GM21423 (cell line): Measurements from ENCODE around the gene IGF1R.
A peak's percentile ranks its signal among the peaks of the same experiment; 100 is the strongest.

ENCODE experiments used
- ATAC-seq: cut with Tn5 transposase; IDR thresholded peaks from one replicate; pipeline ENCODE4 v1.9.1; 2021; ENCODE audit warnings: mild to moderate bottlenecking, moderate library complexity; ENCODE audit not compliant: unreplicated experiment

IGF1R gene

DNA sequence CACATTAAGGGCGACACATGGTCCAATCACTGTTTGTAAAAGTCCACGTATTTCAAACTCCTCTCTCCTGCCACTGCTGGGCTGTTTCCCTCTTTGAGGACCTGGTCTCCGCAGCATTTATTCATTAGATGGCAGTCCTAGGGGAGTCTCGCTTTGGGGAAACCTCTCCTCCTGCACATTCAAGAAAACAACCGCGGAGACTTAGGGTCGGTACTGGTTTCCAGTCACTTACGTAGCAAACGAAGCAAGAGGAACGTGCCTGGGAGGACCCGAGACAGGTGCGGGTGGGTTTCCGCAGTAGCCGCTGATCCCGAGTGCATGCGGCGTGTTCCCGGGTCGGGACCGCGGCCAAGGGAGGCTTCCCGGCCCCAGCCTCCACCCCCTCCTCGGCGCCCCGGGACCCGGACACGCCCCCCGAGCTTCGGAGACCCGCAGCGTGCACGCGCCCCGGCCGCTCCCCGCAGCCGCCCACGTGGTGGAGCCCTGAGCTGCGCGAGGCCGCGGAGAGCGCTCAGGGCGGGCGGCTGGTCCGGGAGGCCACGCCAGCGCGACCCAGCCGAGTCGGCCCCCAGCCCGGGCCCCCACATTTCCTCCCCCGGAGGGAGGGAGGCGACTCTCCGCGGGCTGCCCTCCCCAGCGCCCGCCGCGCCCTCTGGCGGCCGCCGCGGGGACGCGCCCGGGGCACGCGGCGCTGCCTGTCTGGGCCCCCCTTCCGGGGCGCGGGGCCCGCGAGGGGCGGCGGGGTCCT, 1.1 kb upstream of the IGF1R start:
- peak; percentile 50 for ATAC-seq

DNA sequence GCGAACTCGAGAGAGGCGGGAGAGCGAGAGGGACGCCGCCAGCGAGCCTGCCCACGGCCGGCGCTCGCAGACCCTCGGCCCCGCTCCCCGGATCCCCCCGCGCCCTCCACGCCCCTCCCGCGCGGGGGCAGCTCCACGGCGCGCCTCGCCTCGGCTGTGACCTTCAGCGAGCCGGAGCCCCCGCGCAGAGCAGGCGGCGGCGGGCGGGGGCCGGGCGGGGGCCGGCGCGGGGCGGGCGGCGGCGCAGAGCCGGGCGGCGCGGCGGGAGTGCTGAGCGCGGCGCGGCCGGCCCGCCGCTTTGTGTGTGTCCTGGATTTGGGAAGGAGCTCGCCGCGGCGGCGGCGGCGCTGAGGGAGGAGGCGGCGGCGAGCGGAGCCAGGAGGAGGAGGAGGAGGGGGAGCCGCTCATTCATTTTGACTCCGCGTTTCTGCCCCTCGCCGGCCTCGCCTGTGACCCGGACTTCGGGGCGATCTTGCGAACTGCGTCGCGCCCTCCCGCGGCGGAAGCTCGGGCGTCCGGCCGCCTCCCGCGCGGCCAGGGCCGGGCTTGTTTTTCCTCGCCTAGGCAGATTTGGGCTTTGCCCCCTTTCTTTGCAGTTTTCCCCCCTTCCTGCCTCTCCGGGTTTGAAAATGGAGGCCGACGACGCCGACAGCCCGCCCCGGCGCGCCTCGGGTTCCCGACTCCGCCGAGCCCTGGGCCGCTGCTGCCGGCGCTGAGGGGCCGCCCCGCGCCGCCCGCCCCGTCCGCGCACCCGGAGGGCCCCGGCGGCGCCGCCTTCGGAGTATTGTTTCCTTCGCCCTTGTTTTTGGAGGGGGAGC, 524 bp downstream of the IGF1R start:
- peak; percentile 17 for ATAC-seq

- ATAC-seq, result no peak
Observed at GRCh38 chr15:98649472-98650416, 1.4 kb downstream of the IGF1R start.

- no peak for ATAC-seq
Observed at GRCh38 chr15:98650417-98651035, 2.2 kb downstream of the IGF1R start.

DNA sequence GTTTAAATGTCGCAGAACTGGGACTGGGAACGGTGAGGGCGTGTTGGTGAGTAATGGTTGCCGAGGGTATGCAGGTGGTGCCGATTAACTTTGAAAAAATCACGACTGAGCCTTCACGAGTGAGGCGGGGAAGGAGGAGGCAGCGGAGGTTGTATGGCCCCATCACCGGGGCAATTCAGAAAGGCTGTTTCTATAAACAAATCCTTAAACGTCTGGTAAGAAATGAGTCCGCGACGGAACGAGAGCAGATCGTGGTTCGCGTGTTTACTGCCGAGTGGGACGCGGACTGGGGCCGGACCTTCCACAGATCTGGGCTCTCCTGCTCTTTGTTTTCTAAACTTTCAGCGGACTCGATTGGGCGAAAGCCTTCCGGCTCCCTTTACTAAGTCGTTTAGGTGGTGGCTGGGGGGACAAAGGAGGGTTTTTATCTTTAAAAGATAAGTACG, 2.7 kb downstream of the IGF1R start:
- no peak for ATAC-seq

GRCh38 chr15:98651581-98652220, 3.4 kb downstream of the IGF1R start:
- no peak for ATAC-seq

DNA sequence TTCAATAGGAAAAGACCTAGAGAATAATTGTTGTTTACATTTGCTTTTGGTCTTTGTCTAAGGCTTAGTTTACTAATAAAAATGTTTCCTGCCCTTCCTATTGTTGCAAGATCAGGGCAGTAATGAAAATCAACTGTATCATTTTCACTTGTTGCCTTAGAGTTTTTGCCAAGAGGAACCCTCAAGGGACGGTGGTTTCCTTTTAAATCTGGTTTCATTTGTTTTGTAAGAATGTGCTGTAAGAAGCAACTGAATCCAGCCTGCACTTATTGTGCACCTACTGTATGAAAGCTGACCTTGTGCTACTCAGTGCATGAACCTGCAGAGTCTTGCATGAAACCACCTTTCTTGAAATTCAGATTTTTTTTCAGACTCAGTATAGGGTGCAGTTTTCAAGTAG, 5.3 kb downstream of the IGF1R start:
- ATAC-seq, result no peak

GRCh38 chr15:98654790-98655360, 6.5 kb downstream of the IGF1R start:
- ATAC-seq, result no peak

DNA sequence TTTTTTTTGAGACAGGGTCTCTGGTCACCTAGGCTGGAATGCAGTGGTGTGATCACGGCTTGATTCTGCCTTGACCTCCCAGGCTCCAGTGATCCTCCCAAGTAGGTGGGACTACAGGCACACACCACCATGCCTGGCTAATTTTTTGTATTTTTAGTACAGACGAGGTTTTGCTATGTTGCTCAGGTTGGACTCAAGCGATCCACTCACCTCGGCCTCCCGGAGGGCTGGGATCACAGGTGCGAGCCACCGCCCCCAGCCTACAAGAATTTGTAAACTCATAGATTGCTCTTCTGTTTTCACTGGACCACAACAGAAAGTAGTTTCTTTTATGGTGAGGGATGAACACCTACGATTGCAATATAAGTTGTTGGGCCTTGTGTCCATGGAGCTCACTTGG, 7.4 kb downstream of the IGF1R start:
- ATAC-seq, result no peak

DNA sequence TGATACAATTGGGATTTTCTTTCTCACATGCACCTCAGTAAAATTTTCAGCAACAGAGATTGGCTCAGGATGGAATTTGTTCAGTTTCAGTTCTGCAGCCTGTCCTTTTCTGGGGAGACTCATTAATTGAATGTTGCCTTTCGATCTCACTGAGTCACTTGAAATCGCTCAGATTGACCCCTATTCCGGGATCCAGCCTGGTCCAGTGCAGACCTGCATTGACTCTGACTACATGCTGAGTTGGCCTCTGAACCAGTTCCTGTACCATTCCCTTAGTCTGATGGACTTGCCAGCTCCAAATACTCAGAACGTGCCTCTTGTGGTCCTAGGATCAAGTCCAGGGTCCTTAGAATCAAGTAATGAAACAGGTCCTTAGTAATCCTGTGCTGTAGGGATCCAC, 9.4 kb downstream of the IGF1R start:
- no peak for ATAC-seq

DNA sequence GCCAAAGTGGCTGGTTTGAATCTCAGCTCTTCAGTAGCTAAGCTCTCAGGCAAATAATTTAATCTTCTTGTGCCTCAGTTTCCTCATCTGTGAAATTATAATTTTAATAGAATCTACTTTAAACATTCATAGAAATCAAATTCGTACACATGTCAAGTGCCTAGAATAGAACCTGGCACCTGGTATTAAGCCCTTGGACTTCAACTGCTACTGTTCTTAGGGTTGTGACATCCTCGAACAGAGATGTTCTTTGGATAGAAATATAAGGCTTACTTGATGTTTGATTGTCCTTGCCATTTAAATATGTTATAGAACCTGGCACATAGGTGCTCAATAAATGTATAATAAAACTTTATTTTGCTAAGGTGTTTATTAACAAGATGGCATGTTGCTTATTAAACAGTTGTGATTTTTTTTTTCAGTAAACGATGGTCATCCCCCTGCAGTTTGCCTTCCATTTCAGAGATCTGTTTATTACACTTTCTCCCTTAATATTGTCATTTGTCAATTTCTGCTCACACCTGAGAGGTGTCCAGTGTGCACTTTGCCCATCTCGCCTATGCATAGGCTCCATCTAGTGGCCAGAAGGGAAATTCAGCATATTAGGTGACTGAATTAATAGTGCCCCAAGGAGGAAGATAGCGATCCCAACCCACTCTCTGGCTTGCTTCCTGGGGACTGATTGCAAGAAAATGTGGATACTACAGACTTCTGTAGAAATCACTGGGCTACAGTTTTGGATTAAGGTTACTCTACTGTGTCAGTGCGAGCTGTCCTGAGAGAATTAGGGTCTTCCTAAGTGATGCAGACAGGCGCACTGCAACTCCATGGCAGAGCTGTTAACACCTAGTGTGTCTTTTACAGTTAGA, 10.7 kb downstream of the IGF1R start:
- ATAC-seq, result peak; percentile 89

- ATAC-seq, result no peak
Observed at GRCh38 chr15:98660055-98660454, 11.7 kb downstream of the IGF1R start.

DNA sequence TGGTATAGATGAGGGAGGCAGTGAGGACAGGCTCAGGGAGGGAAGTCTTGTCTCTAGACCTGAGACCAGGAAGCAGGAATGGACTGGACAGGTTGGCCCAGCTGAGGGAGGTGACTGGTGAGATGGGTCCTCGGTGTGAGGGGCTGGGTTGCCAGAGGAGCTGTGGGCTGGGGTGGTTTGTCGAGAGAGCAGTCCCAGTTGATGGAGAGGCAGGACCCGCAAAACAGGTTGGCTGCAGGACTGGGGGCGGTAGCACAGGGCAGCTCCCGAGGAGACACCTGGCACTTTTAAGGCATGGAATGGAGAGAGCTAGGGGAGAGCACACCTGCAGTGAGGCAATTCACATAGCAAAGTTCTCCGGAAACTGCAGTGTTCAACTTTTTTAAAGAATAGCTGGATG, 14.7 kb downstream of the IGF1R start:
- no peak for ATAC-seq

DNA sequence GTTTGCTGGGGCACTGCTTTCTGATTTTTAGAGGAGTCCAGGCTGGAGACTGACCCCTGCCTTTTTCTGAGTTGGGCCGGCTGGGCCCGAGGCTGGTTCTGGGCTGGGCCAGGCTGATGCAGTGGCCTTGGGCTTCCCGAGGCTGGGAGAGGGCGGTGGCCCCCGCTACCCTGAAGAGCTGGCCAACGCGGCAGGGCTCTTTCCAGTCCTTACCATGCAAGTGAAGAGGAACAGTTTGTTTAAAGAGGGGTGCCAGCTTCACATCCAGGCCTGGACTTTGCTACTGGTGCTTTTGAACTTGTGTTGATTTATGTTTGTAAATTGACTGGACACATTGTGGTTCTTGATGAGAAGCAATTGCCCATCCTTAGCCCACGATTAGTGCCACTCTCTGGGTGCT, 15.3 kb downstream of the IGF1R start:
- no peak for ATAC-seq

DNA sequence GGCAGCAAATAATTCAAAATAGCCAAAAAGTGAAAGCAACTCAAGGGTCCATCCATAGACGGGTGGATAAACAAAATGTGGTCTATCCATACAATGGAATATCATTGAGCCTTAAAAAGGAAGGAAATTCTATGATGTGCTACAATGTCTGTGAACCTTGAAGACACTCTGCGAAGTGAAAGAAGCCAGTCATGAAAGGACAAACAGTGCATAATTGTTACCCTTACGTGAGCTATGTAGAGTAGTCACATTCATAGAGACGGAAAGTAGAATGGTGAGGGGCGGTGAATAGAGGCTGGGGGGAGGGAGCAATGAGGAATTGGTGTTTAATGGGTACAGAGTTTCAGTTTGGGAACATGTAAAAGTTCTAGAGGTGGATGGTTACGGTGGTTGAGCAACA, 18.1 kb downstream of the IGF1R start:
- ATAC-seq, result no peak

DNA sequence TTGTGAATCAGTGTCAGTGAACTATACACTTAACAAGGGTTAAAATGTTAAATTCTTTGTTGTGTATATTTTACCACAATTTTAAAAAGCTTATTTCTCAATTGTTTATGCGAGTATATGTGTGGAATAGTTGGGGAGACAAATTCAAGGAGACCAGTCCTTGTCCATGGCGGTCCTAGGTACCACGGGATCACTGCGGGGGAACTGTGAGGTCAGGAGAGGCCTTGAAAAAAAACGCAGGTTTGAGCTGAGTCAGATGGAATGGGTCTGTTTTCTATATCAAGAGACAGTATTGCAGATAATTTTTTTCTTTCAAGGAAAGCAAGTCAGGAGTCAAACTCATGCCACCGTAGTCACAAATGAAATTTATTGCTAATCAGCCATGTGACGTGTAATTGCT, 18.5 kb downstream of the IGF1R start:
- ATAC-seq, result no peak

GRCh38 chr15:98667521-98668179, 19.3 kb downstream of the IGF1R start:
- ATAC-seq, result no peak

DNA sequence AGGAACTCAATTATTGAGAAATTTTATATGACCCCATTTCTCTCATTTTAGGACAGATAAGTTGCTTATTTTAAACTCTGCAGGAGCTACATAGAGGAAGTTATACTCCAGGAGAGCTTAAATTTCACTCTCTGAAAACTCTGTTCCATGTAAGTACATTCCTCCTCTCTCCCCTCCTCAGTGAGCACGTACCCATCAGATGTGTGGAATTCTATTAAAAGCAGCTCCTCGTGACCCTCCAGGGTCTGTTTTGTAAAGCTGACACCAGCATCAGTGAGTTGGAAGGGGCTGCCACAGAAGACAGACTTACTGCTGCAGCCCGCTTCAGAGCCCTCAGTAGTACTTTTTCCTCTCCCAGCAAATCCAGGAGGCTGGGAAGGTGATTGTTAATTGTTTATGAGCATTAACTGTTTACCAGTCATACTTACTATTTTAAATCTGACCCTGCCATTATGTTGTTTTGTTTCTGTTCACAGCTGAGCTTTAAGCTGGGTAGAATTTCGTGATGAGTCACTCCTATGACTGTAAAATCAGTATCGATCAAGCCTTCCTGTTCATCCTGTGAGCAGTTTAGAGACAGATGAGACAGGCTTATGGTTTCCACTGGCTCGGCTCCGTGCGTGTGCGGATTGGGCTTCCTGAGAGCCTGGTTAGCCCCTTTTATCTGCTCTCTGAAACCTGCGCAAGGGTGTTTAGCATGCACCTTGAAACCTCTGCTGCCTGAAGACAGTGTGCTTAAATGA, 20.4 kb downstream of the IGF1R start:
- ATAC-seq, result no peak
